ENCODE data around the gene CNKSR3.

CNKSR3 gene

DNA sequence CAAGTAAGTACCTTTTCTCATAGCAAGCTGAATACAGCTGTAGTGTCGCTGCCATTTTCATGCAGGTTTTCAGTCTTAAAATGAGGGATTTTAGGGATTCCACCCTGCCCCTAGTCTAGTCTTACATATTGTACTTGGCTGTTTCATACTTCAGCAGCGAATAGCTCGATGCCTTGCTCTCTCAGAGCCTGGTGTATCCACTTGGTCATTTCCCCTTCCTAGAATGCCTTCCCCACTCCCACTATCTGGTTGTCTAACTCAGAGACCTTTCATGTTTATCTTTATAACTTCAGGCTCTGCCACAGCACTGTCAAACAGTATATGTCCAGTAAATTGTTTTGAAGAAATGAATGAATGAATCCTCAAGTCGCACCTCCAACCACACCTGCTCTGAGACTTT, 132.8 kb downstream of the CNKSR3 start:
- DNase-seq, result no peak

DNA sequence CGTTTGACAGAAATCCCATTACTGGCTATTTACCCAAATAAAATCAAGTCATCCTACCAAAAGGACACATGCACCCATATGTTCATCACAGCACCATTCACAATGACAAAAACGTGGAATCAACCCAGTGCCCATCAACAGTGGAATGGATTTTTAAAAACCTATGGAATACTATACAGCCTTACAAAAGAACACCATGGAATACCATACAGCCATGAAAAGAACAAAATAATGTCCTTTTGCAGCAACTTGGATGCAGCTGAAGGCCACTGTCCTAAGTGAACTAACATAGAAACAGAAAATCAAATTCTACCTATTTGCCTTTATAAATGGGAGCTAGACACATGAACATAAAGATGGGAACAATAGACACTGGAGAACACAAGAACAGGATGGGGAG, 136.5 kb downstream of the CNKSR3 start:
- no peak for DNase-seq

DNA sequence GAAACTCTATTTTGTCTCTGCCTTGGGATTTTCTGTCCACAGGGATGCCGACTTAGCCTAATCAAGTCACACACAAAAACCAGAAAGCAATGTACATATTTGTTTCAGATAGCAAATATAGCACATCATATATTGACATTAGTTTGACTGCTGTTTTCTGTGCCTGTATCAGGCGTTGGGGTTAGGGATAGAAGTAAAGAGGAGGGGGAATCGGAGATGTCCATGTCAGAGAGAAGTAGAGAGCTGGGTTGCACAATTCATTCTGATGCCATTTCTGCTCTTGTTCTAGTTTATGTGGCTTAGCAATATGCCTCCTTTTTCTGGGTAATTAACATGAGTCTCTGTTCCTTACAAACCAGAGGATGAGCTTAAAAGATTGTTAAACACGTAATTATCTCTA, 139.2 kb downstream of the CNKSR3 start:
- DNase-seq, result no peak

DNA sequence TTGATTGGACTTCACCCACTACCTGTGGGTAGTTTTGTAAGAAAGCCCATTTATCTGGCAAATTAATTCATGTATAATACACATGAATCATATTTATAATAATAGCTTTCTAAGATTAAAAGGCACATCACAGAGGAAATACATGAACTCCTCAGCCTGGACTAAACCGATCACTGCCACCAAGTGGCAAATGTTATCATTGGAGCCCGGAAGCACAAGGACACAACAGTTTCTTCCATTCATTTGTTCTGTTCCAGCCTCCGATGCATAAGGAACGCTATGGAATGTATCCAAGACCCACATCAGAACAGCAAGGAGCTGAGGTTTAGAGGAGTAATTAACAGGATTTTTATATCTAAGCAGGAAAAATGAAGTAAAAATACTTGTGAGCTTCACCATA, 139.9 kb downstream of the CNKSR3 start:
- DNase-seq, result no peak

DNA sequence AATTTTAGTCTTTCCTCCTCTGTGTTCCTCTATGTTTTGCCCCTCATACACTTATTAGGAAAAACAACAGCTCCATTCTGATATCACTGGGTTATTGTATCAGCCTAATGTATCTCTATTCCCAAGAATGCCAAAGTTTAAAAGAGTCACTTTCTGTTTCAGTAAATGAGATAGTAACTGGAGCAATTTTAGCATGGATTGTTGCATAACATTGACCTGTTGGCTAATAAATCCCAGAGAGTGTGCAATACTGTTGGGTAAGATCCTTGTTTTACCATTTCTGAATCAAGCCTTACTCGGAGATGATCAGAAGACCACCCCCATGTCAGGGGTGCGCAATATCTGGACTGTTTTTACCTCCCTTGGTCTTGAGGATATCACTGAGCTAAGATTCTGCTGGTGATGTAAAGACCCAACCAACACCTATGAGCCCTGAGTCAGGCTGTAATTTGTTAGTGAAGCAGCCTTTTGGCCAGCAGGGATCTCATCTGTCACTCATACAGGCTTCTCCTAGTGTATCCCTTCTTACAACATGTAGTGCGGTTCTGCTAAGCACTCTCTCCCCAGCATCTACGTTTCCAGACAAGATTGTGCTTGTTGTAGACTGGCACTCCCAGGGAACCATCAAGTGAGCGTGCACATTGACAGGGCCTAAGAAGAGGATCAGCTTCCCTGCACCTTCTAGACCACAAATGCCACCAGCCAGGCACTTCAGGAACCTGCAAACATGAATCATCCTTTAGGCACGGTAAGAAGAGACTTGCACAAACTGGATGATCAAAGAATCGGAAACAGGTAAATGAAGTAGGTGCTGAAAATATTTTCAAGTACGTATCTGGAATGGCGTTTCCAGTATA, 142.4 kb downstream of the CNKSR3 start:
- DNase-seq, result no peak

DNA sequence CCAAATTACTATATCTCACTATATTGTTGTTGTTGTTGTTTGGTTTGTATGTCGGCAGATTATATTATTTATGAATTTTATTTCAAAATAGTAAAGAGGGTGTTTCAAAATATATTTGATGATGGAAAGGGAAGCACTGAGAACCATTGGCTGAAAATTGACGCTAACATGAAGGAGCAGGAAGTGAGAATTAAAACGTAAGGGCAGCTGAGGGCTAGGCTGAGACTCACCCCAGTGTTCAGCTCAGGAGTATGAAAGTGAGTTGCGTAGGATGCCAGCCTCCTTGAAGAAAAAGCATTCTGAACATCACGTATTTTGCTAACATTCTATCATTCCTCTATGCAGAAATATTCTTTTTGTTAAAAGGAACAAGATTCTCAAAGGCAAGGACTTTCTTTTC, 143.1 kb downstream of the CNKSR3 start:
- DNase-seq, result no peak

DNA sequence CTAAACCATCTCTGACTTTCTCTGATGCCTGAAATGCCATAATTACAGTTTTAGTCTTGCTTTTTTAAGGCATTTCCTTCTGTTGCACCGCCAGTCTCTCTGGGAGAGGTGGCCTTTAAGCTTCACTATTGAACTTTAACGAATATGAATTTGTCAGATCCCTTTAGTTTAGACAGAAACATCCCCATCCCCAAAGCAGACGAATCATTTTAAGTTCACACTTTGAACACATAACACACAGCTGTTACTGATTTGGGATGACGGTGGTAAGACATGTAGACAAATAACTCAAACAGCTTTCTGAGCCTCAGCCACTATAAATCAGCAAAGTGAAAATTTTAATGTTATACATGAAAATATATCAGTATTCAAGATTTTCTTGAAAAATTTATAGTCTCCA, 146.7 kb downstream of the CNKSR3 start:
- no peak for DNase-seq

DNA sequence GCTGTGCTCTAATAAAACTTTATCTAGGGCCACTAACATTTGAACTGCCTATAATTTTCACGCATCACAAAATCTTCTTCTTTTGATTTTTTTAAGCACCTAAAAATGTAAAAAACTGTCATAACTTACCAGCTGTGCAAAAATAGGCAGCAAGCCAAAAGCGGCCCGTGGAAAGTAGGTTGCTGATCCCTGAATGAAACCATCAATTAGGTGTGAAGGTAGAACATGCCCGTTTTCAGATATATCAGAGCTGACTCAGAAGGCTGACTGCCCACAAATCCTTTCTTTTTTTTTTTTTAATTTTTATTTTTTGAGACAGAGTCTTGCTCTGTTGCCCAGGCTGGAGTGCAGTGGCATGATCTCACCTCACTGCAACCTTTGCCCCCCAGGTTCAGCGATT, 149.0 kb downstream of the CNKSR3 start:
- no peak for DNase-seq

DNA sequence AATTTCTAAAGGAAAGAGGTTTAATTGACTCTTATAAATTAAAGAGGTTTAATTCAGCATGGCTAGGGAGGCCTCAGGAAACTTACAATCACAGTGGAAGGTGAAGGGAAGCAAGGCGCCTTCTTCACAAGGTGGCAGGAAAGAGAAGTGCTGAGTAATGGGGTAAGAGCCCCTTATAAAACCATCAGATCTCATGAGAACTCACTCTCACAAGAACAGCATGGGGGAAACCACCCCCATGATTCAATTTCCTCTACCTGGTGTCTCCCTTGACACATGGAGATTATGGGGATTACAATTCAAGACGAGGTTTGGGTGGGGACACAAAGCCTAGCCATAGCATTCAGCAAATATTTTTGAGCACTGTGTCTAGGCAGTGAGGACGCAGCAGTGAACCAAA, 150.0 kb downstream of the CNKSR3 start:
- no peak for DNase-seq

DNA sequence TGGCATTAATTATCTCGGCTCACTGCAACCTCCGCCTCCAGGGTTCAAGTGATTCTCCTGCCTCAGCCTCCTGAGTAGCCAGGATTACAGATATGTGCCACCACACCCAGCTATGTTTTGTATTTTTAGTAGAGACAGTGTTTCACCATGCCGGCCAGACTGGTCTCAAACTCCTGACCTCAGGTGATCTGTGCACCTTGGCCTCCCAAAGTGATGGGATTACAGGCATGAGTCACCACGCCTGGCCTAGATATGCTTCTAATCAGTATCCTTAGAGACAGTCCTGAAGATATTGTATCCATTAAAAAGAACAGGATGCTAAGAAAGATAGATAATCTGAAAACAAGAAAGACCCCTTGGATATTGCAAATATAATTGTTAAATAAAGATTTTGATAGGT, 150.8 kb downstream of the CNKSR3 start:
- DNase-seq, result no peak

DNA sequence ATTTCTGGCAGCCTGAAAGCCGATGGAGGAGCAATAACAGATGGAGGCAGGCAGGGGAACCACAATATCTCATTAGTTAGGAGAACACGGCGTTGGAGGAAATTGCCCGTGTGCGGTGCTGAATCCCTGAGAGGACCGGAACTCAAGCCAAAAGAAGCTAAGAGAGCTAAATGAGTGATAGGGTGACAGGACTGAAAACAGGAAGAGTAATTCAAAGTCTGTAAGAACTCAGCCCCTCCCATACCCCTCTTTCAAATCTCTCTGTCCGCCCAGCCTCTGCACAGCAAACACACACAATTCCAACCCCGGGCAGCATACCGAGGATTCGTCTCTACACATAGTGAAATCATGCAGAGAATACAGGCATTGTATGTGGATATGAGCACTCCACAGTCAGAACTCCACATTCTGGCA, 151.3 kb downstream of the CNKSR3 start:
- DNase-seq, result no peak

DNA sequence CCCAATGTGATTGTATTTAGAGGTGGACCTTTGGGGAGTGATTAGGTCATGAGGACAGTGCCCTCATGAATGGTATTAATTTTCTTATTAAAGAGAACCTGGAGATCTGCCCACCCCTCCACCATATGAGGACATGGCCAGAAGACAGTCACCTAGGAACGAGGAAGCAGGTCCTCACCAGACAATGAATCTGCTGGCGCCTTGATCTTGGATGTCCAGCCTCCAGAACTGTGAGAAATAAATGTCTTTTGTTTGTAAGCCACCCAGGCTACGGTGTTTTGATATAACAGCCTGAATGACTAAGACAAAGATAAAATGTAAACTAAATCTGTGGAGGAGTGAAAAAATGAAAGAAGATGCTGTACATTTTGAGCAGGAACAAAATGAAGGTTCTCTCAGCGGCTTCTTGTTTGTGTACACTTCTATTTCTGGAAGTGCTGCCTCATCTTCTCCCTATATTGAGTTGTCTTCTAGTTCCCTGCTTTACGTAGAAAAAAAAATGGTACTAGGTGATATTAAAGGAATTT, 152.4 kb downstream of the CNKSR3 start:
- DNase-seq, result no peak

DNA sequence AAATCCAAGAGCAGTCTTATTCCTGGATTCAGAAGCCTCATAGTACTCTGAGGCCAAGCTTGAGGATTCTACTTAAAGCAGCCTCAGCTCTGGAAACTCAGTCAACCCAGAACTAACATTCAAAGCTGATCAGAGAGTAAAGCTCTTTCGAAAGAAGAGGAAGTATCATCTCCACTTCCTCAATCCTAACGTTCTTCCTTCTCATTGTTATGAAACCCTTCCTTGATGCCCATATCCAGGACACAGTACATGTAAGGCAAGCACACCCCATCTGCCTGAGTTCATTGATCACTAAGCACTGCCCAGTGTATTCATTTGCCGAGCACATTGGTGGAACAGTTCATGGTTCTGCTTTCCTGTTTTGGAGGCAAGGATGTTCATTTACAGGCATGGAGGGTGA, 153.8 kb downstream of the CNKSR3 start, which contains the start of gene IPCEF1:
IPCEF1 (minus strand) TSS at position 114 of the 400 bp plus-strand sequence. CDS start 90,856 bp downstream, outside the sequence.
- DNase-seq, result no peak

DNA sequence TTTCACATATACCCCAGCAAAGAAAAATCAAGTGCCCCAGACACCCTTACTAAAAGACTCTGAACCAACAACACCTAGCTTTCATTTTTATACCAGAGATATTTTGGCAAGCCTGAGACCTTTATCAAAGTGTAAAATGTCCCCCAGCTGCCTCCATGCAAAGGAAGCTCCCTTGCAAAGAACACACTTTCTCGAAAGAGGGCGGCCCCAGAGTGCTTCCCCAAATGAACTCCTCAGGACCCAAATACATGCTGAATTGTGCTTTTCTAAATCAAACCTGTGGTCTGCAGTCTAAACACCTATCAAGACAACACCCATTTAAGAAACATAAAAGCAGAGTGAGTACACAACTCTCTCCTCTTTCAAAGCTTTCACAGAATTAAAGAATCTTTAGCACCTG, 154.4 kb downstream of the CNKSR3 start:
- DNase-seq, result no peak

DNA sequence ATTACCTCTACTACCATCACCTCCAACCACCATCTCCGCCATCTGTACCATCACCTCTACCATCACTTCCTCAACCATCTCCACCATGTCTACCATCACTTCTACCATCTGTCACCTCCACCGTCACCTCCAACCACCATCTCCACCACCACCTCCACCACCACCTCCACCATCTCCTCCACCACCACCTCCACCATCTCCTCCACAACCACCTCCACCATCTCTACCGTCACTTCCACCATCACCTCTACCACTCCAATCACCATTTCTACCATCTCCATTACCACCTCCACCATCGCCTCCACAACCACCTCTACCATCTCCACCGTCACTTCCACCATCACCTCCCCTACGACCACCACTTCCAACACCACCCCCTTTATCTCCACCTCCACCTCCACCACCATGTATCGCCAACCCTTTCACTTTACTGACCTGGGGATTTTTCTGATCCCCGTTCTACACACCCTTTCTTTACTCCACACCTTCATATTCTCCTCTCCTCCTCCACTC, 156.2 kb downstream of the CNKSR3 start:
- no peak for DNase-seq

DNA sequence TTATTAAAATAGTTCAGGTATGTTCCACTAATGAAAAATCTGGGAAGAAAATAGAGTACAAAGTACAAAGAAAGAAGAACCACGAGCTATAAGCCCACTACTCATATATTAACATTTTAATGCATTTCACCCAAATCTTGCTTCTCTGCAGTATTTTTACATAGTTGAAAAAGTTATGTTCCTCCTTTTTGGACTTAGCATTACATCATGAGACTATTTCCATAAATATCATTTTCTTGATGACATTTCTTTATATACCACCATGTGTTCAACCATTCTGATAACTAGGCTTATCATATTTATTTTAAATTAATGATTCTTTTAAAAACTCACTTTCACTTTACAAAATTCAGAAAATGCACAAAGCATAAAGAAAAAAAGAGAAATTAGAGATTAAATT, 156.9 kb downstream of the CNKSR3 start:
- no peak for DNase-seq

DNA sequence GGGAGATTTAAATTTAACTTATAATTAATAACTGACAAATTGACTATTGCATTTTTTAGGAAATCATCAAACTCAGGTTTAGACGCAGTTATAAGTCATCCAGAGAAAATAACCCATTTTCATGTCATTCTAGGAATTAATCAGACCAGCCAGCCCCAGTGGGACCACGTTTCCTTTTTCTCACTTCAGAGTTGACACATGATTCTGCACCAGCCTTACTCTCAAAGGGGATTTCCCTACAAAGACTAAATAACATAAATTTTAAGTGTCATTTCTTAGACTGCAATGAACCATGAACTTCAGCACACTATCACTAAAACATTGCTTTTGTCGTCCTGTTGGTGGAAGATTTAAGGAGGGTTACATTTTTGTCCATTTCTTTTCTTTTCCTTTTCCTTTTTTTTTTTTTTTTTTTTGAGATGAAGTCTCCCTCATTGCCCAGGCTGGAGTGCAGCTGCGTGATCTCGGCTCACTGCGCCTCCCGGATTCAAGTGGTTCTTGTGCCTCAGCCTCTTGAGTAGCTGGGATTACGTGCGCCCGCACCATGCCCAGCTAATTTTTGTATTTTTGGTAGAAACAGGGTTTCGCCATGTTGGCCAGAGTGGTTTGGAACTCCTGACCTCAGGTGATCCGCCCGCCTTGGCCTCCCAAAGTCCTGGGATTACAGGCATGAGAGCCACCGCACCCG, 157.4 kb downstream of the CNKSR3 start:
- DNase-seq, result peak; percentile 15

DNA sequence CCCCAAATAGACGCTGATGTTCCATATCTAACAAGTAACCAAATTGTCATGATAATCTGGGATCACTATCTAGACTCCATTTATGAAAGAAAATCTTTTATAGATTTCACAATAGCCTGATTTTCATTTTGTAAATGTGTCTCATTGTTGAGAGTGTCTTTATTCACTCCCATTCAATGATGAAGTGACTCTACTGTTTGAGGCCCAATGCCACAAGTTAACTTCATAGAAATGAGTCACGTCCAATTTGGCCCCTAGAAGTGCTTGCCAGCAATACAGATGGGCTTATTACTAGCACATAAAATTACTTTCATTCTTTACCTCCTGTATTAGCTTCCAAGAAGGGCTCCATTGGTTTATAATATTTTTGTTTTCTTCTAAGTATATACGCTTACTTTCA, 160.2 kb downstream of the CNKSR3 start:
- DNase-seq, result no peak

DNA sequence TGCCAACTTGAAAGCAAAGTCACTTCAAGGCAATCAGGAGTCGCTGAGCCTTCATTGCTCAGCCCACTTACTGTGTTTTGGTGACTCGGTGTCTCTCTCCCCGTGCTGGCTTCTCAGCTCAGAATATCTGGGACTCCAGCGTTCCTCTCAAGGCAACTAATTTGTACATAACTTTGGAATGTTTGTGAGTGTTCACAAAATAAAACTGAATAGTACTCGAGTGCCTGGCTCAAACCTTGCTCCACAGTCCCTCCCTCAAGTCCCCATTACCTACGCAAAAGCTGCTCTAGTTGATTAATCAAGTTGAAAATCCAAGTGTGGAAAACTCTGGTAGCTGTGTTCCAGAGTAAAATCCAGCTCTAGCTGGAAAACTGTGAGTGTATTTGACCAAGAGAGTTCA, 162.5 kb downstream of the CNKSR3 start:
- DNase-seq, result no peak

DNA sequence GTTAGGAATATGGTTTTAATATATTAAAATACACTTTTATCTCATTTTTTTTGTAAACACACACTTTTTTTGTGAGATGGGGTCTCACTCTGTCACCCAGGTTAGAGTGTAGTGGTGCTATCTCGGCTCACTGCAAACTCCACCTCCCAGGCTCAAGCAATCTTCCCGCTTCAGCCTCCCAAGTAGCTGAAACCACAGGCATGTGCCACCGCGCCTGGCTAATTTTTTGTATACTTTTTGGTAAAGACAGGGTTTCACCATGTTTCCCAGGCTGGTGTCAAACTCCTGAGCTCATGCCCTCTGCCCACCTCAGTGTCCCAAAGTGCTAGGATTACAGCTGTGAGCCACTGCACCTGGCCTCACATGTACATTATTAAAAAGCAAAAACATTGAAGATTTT, 164.7 kb downstream of the CNKSR3 start:
- DNase-seq, result no peak

DNA sequence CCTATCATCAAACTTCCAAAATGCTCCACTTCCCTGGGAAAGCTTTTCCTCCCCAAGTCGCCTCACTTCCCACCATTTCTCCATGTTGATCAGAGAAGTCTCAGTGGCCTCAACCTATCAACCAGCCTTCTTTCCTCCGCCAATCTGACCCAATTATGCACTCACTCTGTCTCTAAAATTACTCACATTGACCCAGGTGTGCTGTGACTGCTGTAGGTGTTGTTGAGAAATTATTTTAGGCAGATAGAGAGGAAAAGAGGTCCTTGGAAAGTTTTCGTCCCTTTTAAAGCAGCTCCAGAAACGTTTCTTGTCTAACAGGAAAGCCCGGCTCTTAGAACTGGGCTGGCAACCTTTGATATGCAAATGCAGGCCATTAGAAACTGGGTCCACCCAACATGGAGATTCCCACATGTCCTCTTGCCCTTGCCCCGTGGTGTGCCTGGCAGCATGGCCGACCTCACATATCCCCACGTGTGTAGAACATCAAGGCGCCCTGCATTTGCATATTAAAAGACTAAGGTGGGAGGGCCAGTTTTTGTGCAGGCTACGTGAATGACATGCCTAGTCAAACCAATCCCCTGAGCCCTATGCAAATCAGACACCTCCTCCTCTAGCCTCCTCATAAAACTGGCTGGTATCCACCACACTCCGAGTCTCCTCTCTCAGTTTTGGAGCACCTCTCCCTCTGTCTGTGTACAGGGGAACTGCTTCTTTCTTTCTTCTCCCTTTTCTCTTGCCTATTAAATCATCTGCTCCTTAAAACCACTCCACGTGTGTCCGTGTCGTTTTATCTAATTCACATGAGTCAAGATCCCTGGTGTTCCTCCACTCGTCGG, 166.8 kb downstream of the CNKSR3 start:
- DNase-seq, result no peak

DNA sequence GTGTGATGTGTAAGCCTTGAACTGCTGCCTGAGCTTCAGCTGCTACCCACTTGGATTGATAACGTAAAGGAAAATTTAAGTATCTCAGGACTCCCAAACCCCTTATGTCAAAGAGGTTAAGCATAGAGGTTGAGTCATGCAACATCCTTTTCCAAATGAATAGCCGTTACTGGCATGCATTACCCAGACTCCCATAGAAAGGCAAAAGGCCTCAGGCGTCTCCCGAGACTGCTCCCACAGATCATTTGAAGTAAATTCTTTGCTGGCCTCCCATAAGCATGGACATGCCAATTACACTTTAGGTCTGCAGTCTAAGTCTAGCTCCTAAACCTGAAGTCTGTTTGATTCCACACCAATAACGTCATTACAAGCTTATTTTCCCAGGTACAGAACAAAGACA, 168.6 kb downstream of the CNKSR3 start:
- no peak for DNase-seq

DNA sequence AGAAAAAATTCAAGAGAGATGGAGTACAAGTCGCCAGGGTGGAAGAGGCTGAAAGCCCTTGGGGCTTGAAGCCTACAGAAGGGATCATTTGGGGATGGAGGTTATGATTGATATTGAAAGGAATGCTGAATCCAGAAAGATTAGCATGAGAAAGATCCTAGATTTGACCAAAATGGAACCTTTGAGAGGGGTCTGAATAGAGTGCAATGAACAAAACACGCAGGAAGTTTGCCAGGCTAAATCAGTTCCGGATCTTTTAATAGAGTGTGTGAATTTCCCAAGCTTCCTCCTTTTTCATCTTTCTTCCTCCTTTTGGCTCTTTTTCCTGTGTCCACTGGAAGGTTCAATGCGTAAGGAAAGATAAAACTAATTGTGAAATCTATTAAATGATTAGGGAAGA, 169.1 kb downstream of the CNKSR3 start:
- no peak for DNase-seq
